Hepatic stellate cell (primary cell): ENCODE results near the gene STK4.
"Not testable (repeated sequence)": the region's sequence is repeated elsewhere in the genome, so short reads cannot be mapped to it uniquely, and the experiment has no call there.

ENCODE experiments used
- DNase-seq: peaks from one replicate; pipeline ENCODE4 v3.0.0; 2011; ENCODE audit warnings: low spot score

STK4 gene

DNA sequence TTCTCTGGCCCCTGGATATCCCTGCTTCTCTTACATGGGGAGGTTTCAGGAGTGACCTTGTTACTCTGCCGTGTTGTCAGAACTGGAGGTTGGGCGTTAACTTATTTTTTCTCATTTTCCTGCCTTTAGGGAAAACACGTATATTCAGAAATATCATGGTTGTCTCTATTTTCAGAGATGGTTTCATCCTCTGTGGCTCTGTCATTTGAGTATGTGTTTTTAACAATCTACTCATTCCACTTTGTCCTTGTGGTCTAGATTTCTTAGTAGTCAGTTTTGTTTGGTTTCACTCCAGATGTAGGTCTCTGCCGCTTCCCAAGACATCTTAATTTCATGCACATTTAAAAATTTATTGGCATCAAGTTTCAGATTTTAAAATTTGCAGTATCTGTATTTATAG, 88.7 kb downstream of the STK4 start:
- DNase-seq = no peak

DNA sequence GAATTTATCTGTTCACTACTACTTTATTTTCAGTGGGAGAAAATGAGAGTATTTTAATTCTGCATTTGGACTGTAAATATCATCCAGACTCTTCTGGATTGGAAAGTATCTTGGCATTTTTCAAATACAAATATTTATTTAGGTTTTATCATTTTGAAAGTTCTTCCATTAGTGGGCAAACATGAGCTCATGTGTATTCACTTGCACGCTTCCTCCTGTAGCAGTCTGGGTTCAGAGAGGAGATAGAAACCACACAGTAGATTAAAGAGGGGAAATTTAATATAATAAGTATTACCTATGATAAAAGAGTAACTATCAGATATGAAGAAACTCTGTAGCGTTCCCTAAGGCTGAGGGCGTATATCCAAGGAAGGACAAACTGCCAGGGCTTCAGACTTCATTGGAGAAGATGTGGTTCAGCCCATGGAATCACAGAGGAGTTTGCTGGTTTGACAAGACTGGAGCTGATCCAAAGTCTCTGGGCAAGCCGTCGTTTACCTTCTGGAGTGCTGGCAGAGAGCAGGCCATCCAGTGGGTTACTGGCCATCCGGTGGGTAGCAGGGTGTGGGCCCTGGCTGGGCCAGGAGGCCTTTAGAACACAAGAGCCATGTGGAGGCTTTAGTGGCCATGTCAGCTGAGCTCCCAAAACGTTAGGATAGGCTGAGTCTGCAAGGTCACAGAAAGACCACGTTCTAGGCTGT, 90.3 kb downstream of the STK4 start:
- DNase-seq = no peak

DNA sequence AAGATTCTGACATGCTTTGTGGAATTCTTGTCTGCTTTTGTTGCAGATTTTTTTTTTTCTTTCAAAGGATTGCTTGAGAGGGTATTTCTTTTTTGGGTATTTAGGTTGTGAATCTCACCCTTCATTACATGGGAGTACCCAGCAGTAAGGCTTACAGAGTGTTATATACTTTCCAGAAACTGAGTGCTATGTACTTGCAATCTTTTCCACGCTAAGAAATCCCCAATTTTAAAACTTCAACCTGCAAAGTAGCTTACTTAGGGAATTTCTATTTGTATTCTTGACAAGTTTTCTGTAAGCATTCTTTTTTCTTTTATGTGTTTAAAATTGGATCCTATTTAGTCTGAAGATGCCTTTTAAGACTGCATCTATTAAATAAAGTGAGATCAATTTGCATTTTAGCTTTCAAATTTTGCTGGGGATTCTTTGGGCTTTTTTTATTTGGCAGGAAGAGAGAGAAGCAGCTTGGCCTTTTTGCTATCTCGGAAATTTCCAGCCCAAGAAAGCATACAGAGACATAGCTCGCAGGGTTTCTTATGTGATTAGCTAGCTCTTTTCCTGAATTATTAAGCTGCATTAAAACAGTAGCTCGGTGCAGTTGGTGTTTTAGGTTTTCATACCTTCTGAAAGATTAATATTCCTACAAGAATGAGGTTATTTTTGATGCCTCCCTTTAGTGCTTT, 92.0 kb downstream of the STK4 start:
- DNase-seq = no peak

DNA sequence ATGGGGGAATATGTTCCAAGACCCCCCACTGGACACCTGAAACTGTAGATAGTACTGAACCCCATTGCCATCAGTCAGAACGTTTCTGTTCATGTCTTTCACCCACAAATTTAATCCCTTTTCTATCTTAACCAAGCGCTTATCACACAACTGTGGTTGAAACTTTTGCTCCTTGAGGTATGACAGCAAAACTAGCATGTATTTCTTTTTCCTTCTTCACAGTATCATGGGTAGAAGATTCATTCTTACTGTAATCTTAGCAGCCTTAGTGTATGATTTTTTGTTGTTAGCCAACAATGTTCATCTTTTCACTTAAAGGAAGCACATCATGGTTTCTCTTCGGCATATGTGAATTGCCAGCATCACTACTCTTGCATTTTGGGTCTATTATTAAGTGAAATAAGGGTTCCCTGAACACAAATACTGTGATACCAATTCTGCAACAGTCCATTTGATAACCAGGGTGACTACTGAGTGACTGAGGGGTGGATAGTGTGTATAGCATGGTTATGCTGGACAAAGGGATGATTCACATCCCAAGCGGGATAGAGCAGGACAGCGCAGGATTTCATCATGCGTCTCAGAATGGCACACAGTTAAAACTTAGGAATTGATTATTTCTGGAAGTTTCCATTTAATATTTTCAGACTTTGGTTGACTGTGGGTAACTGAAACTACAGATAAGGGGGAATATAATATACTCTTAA, 92.9 kb downstream of the STK4 start:
- peak; percentile 12 for DNase-seq

DNA sequence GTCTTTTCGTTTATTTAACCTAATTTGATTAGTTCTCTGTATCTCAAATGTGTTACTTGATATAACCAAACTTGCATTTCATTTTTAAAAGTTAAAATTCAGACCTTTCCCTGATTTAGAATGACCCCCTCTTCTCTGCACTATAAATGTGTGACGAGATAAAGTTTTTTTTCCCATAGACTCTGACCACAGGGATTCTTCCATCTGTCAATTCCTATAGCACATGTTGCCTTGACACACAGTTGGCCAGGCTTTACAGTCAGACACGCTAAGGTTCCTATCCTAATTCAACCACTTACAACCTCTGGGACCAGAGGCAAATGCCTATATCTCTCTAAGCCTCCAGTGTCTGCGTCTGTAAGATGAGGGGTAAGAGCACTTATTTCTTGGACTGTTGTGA, 94.0 kb downstream of the STK4 start:
- DNase-seq = no peak

DNA sequence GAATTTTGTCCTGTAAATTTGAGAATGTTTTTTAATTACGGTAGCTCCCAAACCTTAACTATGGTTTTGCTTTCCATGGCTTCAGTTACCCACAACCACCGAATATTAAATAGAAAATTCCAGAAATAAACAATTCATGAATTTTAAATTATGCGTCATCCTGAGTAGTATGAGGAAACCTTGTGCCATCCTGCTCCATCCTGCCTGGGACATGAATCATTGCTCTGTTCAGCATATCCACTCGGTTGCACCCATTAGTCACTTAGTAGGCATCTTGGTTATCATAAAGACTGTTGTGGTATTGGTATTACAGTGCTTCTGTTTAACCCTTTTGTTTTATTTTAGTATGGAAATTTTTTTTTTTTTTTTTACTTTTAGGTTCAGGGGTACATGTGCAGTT, 94.9 kb downstream of the STK4 start:
- DNase-seq = peak; percentile 76

DNA sequence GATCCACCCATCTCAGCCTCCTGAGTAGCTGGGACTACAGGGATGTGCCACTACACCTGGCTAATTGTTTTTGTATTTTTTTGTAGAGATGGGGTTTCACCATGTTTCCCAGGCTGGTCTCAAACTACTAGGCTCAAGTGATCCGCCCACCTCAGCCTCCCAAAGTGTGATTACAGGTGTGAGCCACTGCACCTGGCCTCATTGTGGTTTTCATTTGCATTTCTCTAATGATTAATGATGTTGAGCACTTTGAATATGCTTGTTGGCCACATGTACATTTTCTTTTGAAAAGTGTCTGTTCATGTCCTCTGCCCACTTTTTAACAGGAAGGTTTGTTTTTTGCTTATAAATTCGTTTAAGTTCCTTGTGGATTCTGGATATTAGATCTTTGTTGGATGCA, 96.8 kb downstream of the STK4 start:
- DNase-seq = not testable (repeated sequence)

DNA sequence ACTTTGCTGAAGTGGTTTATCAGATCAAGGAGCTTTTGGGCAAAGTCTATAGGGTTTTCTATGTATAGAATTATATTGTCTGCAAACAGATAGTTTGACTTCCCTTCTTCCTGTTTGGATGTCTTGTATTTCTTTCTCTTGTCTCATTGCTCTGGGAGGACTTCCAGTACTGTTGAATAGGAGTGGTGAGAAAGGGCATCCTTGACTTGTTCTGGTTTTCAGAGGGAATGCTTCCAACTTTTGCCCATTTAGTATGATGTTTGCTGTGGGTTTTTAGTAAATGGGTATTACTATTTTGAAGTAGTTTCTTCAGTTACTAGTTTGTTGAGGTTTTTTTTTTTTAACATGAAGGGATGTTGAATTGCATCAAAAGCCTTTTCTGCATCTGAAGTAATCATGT, 98.5 kb downstream of the STK4 start:
- DNase-seq = no peak

DNA sequence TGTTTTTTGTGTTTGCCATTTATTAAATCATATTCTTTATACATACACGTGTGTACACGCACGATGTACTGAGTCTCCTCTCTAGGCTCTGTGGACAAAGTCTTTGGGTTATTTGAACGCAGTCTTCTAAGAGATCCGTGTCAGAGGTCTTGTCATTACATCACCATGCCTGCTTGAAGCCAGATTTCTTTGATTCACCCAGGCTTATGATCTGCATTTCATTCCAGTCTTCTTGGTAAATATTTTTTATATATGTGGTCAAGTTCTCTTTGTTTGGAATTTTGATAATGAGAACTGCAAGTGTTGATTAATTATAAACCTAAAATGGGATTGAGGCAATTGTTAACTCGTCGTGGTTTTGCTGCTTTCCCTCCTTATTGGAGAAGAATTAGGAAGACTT, 100.1 kb downstream of the STK4 start:
- no peak for DNase-seq

DNA sequence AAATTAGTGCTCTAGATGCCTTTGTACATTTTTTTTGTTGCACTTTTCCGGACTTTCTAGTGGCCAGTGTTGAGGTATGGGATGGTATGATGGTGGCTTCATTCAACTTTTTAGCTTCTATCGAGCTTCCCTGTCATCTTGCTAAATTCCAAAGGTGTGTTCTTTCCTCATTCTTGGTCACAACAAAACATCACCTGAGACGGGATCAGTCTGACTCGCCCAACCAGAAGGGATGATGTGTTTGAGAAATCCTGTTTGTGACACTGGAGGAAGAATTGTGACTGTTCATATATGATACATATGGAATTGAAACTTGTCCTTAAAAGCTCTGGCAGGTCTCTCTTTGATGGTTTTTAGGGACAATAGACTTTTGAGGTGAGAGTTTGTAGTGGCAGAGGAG, 100.8 kb downstream of the STK4 start:
- no peak for DNase-seq

DNA sequence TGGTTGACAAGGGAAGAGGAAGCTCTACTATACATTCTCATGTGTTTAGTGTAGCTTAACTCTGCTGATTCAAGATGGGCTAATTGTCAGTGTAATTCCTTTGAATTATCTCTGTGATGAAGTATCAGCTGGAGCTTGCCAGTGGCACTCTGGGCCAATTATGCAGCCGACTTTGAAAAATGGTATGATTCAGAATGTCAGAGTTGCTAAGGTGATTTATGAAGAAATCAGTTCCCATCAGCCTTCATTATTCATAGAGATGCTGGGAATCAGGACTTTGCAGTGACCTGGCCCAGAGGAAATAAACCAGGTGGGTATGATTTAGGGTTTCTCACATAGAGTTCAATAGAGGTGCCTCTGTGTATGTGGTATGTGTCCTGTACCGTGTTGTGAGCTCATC, 101.2 kb downstream of the STK4 start:
- DNase-seq = no peak

DNA sequence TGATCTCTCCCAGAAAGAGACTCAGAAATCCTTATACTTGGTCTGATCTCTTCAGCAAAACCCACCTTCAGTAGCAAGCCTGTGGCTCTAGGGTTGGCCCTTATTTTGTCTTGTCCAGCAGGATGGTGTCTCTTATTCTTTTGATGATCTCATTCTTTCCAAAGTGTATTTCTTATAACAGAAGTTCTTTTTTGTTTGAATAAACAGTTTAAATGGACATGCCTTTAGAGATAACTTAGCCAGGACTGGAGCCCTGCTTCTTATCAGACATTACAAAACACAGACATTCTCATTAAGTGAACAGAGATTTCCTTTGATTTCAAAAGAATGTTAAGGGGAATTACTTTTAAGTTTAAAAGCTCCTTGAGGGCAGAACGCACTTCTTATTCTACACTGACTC, 102.9 kb downstream of the STK4 start:
- no peak for DNase-seq

DNA sequence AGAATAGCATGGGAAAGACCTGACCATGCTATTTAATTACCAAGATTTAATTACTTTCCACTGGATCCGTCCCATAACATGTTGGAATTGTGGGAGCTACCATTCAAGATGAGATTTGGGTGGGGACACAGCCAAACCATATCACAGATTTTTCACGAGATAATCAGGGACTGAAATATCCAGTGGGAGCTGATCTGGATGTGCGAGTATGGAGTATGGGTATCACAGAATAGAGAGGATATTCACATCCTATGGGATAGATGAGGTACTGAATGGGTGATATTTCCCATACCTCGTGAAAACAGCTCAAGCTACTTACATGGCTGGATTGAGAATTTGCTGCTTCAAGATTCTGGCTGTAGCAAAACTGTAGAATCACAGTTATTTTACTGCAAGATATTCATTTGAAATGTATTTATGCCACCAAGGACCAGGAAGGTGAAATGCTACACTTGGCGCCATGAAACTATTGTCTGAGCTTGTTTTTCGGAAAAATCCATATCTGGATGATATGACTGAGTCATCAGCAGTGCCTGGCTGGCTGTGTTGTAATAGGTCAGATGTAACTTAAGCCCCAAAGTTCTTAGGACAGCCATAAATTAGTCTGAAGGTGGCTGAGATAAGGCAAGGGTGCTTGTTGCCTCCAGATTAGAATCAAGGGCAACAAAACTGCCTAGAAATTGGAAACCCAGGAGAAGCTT, 104.8 kb downstream of the STK4 start:
- DNase-seq = no peak

DNA sequence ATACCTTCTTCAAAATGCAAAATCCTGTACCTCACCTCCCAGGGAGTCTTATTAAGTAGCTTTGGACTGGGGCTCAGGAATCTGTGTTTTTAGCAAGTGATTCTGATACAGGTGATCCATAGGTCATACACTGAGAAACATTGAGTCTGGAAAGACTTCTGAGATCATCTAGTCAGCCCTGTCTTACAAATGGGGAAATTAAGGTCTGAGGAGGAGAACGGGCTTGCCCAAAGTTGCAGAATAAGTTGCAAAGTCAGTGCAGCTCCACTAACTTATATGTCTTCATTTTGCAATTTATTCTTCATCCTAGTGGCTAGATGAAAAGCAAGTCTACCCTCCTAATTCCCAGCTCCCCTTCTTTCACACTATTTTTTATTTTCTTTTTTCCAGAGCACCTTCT, 105.8 kb downstream of the STK4 start:
- DNase-seq = no peak

DNA sequence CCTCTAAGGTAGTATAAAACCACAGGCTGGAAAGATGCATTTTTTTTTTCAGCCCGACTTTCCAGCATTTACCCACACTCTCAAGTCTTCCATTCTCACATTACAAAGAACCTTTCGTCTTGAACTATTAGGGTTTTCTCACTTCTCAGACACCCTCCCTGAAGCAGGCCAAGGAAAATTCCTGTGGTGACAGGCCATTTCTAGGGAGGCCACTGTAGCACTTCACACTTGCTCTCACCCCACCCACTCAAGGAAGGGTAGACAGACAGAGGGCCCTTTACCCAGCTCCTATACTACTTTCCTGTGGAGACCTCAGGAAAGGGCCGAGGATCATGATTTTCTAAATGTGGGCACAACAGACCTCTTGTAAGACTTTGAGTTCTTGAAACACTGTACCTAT, 106.9 kb downstream of the STK4 start:
- no peak for DNase-seq

DNA sequence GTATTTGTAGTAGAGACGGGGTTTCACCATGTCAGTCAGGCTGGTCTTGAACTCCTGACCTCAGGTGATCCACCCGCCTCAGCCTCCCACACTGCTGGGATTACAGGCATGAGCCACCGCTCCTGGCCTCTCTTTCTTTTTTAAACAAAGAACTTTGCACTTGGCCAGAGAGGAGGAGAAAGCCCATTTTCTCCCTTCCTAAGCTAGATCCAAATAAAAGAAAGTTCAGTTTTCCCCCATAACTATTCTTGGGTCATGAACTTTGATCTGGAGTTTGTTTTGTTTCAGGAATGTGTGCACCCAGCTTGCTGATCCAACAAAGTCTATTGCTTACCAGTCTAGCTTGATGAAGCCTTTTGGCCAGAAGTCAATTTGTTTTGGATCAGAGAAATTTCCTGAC, 111.2 kb downstream of the STK4 start:
- no peak for DNase-seq

DNA sequence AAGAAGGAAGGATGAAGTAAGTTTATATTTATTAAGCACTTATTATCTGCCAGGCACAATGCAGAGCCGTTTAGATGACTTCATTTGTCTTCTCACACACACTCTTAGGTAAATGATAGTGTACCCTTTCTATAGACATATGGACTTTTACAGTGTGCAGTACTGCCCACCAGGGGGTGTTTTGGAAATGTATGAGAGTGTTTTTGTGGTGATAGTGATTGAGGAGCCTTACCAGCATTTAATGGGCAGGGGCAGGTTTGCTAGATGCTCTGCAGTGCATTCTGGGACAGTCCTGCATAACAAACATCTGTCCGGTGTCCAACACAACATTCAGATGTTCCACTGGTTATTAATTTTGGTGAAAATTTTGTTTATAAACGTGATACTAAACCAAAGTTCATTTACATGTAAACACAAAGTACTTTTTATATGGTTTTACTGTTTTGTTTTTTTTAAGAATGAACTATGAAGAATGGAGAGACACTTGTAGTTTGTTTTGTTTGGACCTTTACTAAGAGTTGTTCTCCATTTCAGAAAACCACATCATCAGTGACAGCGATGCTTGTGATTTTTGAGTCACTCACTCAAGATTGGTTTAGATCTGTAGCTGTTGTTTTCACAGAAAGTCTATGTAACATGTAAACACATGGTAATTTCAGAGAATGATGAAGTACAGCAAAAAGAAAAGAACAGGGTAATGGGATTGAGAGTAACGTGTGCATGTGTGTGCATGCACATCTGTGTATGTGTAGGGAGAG, 114.7 kb downstream of the STK4 start:
- DNase-seq = no peak

DNA sequence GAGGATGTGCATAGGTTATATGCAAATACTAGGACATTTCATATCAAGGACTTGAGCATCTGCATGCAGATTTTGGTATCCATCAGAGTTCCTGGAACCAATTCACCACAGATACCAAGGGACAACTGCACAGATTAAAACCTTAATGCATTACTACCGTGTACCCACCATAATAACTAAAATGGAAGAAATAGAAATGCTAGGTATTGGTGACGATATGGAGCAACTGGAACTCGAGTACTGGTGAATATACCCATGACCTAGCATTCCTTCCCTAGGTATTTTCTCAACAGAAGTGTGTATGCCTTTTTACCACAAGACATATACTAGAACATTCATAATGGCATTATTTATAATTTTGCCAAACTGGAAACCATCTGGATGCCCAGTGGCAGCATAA, 116.2 kb downstream of the STK4 start:
- no peak for DNase-seq

DNA sequence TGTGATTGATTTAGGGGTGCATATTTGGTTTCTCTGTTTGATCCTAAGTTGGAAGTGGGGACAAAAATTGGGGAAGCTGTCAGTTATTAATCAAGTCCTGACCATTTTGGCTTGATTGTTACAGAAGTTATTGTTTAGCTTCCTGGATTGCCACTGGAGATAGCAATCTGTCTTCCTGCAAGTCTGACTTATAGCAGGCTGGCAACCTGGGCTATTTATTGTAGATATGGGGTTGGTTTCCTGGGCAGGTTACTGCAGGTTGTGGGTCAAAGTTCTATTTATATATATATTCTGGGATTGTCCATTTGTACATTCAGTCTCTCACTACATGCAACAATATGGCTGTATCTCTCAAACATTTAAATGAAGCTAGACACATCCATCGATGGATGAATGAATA, 116.8 kb downstream of the STK4 start:
- no peak for DNase-seq

DNA sequence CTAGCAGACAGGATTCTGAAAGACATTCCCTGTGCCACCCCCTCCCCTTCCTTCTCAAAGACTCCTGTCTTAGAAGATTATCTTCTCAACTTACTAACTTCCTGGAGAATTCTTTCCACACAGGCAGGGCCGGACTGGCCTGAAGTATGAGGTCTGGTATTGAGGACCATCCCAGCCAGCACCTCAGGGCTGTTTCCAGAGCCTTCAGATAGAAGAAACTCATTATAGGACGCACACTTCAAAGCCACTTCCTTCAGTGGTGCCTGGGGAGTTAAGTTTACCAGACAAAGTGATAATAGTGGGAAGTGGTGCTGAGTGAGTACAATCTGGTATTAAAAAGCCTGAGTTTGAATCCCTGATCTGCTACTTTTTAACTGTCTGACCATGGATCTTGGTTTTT, 119.0 kb downstream of the STK4 start:
- DNase-seq = no peak

DNA sequence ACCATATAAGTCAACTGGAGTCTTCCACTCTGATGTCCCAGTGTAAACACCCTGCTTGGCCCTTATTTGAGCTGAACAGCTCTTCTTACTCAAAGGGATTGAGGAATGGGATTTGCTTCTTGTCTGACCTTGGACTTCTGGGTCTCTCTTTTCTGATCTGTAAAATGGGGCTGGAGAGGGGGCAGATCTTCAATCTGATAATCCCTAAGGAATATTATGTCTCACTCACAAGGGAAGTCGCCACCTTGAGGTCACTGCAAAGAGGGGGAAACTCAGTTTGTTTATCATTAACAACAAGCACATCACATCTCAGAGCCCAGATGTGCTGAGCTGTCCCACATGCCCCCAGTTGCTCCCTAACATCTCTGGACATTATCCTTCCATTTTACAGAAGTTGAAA, 119.6 kb downstream of the STK4 start:
- no peak for DNase-seq
